HG03571 (cell line): ENCODE results near the gene CAMTA2.

ENCODE experiments used
- ATAC-seq: cut with Tn5 transposase; IDR thresholded peaks from one replicate; pipeline ENCODE4 v1.9.1; 2021; ENCODE audit not compliant: unreplicated experiment

Gene CAMTA2

DNA sequence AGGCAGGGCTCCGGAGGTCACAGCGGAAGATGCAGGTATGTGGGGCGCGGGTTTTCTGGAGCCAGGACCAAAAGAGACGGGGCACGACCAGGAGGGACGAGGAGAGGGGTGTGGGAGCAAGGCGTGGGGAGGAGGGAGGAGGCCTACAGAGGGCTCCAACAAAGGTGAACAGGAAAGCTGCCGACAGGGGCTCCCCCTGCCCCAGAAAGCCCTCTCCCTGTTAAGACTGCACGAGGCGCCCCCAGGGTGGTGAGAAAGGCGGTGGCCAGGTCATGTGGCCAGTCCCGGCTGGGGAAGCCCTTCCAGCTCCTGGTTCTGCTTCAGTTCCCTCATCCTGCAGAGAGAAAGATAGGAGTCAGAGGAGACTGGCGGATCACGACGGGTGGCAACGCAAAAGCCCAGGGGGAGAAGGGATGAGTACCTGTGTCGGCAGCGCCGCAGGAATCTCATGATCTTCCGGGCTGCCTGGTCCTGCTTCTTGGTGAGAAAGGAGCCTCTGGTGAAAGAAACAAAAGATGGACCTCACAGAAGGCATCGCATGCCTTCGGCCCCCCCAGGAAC is 18.9 kb downstream of the CAMTA2 start:
- no peak for ATAC-seq

DNA sequence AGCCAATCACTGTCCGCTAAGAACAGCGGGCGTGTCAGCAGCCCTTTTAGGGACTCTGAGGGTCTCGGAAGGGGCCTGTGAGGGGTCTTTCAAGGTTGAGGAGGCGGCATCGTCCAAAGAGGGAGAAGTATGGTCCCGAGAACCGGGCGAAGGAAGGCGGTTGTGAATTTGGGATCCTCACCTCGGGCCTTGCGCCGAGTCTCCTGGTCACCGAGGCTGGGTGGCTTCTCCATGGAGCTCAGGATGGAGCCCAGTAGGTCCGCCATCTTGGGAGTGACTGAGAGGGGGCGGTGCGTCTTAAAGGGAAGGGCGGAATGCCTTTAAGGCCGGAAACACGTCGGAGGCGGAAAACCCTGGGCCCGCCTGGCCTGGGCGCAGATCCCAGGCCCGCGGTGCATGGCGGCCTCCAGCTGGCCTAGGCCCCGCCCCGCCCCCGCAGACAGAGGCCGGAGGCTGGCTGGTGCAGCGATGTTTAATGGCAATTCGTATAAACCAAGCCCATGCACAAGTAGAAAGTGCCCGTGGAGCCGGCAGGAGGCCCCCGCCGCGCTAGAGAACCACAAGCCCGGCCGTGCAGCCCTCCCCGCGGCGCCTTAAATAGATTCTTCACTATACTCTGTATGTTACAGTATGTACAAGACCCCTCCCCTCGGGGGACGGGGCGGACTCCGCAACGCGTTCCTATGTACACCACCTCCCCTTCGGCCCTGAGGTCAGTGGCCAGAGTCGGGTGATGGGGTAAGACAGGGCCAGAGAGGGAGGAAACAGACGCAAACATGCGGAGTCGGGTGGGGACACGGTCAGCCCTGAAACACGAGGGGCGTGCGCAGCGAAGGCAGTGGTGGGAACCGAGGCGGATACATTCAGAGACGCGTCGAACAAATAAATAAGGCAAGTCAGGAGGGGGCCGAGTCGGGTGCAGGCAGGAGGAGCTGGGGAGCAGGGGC is 19.7 kb downstream of the CAMTA2 start, which contains the start of gene SPAG7:
SPAG7 (minus strand) TSS at position 279 of the 947 bp plus-strand sequence; CDS start at position 266, 13 bp downstream.
- ATAC-seq: peak; percentile 44

DNA sequence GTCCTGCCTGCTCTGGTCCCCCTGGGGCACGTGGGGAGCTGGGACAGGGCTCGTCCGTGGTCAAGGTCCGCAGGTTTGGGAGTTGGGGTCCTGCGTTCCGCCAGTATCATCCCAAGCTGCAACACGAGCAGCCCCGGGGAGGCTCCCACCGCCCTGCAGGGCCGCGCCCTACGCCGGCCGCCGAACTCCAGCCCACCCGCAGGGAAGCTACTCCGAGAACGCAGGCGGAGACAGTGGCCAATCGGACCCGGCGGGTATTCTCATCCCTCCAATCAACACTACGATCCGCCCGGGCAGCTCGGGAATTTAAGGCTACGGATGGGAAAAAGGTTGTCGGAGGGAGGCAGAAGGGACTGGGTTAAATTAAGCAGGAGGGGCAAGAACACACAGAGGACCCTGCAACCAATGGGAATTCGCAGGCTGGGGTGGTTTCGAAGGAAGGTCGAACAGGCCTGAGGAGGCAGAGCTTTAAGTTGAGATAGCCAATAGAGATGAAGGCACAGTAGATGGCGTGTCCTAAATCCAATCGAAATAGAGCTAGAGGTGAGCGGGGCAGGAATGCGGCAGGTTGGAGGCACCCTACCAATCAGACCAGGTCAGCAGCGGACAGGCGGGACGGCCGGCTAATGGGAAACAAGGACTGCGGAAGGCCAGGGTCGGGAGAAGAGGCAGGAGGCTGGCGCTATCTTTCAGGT is 20.5 kb downstream of the CAMTA2 start:
- ATAC-seq: peak; percentile 81

DNA sequence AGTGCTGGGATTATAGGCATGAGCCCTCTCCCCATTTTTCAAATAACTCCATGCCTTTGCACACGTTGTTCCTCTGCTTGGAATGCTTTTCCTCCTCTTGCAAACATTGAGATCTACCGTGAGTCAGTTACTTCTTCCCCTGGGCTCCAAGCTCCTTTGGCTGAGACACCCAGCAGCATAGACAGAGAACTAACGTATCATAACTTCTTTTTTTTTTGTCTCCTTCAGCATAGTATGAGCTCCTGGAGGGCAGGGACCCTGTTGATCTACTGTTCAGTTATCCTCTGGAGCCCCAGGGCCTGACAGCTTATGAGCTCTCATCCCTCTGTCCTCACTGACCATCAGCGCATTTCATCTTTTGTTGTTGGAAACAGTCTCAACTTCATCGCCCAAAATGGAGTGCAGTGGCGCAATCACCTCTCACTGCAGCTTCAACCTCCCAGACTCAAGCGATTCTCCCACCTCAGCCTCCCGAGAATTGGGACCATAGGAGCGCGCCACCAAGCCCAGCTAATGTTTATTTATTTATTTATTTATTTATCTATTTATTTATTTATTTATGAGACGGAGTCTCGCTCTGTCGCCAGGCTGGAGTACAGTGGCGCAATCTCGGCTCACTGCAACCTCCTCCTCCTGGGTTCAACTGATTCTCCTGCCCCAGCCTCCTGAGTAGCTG is 22.0 kb downstream of the CAMTA2 start:
- no peak for ATAC-seq

DNA sequence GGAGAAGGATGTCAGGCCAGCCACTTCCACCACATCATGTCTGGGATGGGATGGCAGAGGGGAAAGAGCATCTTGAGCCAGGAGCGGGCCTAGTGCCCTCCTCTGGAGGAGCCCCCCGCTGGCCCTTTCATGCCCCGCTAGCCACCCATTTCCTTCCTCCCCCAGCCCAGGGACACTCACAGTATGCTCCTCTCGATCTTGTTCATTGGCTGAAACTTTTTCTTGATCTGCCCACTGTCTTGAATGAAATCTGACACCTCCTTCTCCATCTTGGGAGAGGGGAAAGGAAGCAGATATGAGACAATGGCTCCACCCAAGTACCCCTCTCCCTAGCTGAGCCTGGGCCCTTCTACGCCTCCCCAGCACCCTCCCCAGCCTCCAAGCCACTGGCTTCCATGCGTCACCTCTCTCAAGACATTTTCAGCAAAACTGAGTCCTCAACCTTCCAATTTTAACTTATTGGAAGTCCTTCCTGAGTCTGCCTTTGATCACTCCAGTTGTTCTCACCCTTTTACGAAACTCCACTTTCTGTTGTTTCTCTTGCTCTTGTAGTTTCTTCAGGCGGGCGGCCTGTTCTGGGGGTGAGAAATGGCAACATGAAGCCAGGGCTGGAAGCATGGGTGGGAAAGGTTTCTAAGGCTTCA is 27.1 kb downstream of the CAMTA2 start:
- ATAC-seq: no peak

DNA sequence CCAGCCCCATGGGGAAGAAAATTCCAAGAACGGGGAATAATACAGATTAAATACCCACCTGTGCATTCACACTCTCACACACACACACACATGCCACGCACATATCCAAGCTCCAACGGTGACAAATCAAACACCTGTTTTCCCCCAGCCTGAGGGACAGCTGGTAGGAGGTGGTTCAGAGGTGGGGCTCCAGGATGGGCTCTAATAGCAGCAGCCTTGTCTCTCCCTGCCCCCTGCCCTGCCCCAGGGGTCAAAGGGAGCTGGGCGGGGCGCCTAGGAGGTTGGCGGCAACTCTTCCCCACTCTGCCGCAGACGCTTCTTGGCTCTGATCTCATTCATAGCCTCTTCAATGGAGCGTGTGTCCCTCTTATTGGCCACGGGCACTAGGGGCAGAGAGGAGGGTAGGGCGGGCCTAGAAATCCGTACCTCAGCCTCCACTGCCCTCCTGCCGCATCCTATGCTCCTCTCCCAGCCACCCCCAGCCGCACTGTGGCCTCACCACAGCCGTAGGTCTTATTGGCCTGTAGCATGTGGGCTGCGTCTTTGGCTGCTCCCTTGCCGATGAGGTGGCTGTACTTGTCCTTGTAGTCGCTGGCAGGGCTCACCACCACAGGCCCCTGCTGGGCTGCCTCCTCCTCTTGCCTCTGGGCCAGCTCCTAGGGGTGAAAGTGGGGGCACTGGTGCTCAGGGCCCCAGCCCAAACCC is 28.1 kb downstream of the CAMTA2 start:
- no peak for ATAC-seq

DNA sequence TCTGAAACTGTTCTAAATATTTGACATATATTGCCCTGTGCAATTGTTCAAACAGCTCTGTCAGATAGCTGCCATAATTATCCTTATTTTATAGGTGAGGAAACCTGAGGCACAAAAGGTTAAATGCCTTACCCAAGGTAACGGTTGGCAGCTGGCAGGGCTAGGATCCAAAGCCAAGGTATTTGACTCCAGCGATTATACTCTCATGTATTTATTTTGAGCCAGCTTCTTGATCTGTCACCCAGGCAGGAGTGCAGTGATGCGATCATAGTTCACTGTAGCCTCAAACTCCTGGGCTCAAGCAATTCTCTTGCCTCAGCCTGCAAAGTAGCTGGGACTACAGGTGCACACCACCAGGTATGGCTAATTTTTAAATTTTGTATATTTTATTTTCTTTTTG is 29.4 kb downstream of the CAMTA2 start:
- no peak for ATAC-seq

DNA sequence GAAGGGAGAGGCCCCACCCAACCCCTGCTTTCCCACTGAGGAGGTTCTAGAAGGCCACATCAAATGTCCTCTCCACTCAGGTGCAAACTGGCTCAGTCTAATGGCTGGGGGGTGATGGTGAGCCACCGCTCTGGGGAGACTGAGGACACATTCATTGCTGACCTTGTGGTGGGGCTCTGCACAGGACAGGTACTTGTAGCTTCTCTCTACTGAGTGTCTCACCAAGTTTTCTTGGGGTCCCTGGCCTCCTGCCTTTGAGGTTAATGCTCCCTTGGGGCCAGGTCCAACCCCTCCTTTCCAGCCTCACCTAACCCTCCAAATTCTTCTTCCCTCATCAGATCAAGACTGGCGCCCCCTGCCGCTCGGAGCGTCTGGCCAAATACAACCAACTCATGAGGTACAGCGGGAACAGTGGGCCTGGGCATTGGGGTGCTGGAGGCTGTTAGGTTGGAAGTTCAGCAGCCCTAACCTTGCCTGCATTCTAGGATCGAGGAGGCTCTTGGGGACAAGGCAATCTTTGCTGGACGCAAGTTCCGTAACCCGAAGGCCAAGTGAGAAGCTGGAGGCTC is 30.9 kb downstream of the CAMTA2 start:
- no peak for ATAC-seq

DNA sequence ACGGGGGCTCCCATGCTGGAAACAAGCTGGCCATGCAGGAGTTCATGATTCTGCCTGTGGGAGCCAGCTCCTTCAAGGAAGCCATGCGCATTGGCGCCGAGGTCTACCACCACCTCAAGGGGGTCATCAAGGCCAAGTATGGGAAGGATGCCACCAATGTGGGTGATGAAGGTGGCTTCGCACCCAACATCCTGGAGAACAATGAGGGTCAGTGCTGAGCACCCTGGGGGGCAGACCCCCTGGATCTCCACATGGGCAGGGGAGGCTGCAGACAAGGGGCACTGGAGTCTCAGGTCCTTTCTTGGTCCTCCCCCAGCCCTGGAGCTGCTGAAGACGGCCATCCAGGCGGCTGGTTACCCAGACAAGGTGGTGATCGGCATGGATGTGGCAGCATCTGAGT is 32.4 kb downstream of the CAMTA2 start:
- no peak for ATAC-seq

DNA sequence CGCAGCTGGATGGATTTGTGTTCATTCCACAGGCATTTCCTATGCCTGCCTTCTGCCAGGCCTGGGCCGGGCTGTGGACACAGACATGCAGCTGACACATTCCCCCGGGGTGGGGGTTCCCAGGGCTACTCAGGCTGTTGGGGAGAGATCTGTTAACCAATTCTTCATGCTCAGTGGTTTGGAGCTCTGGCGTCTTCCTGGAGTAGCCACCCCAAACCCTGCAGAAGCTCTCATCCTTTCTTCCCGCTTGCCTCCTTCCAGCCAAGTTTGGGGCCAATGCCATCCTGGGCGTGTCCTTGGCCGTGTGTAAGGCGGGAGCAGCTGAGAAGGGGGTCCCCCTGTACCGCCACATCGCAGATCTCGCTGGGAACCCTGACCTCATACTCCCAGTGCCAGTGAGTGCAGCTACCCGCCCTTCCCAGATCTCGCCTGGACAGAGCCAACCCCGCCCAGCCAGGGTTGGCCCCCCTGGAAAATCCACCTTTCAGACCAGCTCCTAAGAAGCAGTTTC is 34.0 kb downstream of the CAMTA2 start:
- ATAC-seq: no peak

DNA sequence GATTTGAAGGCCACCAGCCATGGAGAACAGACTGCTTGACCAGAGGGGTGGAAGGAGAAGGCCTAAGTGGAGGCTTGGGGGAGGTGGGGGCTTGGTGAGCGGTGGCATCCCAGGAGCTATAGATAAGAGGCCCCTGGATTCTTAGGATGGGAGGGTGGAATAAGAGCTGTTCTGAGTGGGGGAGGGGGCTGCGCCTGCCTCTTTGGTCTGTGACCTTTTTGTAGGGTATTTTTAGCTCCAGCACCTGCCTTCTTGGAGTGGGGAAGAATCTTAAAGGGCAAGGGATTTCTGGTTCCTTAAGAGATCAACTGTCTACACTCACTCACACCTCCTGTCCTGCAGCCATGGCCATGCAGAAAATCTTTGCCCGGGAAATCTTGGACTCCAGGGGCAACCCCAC is 36.0 kb downstream of the CAMTA2 start:
- ATAC-seq: no peak

DNA sequence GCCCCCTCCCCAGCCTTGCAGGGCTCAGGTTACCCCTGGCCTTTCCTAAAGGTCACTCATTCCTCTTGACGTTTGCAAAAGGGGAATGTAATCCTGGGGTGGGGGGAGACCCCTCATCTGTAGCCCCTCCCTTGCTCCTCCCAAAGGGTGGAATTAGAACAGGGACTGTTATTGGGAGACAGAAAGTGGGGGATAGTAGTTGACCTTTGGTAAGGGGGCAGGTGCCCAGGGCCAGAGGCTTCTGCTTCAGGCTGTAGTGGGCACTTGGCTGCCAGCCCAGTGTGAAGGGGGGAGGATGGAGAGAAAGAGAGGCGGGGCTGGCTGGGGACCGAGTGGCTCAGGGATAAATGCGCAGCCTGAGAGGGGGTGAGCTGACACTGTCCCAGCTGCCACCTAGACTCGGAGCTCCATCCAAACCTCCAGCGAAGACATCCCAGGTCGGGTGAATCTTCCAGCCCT is 36.7 kb downstream of the CAMTA2 start, which contains the start of gene ENO3:
ENO3 (plus strand) TSS at position 374 of the 459 bp plus-strand sequence. CDS start 711 bp downstream, outside the sequence.
- ATAC-seq: no peak

DNA sequence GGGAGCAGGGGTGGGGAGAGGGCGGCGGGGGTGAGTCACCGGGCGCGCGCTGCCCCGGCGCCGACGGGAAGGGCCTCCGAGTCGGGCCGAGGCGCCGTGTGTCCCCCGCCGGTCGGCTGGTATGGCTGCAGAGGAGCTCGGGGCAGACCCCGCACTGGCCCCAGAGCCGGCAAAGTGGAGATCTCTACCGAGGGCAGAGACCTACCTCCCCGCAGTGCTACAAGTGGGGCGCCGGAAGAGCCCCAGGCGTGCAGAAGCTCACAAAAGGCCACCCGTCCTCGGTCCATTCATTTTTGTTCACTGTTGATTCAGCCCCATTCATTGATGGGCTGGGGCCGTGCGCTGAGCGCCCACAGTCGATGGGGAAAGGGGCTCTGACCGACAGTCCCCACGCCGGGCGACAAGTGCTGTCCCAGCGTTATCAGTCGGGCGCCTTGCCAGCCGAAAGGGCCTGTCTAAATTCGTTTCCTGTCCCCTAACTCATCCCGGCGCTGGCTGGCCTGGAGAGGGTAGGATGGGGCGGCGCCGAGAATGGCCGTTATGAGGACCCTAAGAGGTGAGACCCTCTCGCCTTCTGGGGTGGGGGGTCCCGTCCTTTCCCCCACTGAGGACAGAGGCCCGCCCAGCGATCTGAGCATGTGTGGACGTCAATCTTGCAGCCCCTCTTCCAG is 37.3 kb downstream of the CAMTA2 start:
- ATAC-seq: no peak

DNA sequence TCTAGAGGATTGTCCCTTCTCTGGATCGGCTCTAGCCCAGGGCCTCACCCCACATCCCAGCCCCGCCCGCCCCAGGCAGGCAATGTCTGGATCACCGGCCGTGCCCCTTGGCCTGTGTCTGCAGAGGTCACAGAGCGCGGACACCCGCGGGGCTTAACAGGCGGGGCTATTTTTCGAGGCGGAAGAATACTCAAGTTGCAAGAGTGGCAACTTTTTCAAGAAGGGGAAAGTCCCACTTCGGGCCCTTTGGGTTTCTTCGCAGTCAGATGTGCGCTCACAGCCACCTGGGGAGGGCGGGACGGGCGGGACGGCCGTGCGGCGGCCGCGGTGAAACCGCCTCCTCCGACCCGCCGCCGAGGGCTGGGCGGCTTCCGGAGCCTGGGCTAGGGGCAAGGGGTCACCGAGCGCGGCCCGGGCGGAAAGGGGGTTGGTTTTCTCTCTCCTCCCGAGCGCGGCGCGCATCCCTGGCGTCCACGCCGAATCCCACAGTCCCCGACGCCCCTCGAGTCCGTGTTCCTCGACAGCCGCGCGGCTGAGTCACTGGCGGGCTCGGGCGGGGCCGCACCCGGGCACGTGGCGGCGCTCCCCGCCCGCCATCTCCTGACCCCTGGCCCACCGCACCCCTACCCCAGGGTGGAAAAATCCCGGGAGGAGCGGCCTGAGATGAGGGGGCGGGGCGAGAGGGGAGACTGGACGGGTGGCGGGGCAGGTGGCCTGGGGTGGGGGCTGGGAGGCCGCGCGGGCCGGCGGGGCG is 38.0 kb downstream of the CAMTA2 start:
- ATAC-seq: no peak

DNA sequence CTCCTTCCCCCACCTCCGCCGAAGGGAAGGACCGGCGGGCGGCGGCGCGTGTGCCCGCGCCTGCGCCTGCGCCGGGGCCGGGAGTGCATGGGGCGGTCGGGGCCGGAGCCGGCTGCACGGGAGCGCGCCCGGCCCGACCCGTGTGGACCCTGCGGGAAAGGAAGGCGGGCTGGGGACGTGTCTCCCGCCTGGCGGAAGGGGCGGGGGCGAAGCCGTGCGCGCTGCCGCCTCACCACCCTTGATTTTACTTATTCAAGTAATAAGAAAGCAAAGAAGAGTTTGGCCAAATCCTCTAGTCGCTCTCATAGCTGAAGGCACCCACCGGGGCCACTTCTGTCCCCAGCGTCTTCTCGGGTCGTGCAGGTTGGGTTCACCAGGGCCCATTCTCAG is 38.5 kb downstream of the CAMTA2 start:
- no peak for ATAC-seq

DNA sequence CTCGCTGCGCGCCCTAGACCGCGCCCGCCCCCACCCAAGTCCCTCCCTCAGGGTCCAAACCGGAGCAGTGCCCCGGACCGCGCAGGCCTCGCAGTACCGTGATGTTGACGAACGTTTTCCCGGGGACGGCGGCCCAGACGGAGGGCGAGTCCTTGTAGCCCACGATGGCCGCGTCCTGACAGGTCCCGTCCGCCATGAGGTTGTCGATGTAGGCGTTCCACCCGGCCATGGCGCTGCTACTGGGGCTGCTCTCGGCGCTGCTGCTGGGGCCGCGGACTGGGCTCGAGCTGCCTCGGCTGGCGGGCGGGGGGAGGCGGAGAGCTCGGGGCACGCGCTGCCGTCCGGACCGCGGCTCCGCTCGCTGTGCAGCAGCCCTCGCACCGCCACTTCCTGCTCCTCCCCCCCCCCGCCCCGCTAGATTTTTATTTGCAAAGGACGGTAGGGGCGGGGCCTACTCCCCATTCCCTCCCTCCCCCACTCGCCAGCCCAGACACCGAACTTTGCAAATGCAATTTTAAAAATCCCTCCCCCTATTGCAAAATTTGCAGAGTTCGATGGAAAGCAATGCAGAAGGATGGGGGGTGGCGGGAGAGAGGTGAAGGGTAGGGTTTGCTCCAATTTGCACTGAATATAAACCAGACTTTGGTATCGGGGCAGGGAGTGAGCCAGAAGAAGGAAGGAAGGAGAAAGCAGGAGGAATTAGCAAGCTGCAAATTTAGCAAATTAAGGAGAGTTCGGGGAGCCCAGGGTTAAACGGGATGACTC is 39.1 kb downstream of the CAMTA2 start, which contains the start of gene PFN1:
PFN1 (minus strand) TSS at position 365 of the 765 bp plus-strand sequence; CDS start at position 229, 136 bp downstream.
- ATAC-seq: no peak
